Kidney capillary endothelial cell (primary cell): ENCODE measurements around the gene SPEG.

Experiments
- DNase-seq: peaks from one replicate; pipeline ENCODE4 v3.0.0-alpha.2; 2018; ENCODE audit warnings: low spot score

The SPEG gene

GRCh38 chr2:219514196-219514761 is 79.6 kb downstream of the SPEG start, which contains the start of gene ASIC4:
Gene ASIC4 (plus strand): TSS chr2:219514482. CDS start chr2:219514725, 243 bp downstream.
- DNase-seq = no peak

GRCh38 chr2:219514836-219515235 is 80.2 kb downstream of the SPEG start:
- no peak for DNase-seq

GRCh38 chr2:219515874-219516629 is 81.4 kb downstream of the SPEG start:
- DNase-seq = no peak

- no peak for DNase-seq
Observed at GRCh38 chr2:219516888-219517287, 82.2 kb downstream of the SPEG start.

- DNase-seq = no peak
Observed at GRCh38 chr2:219517954-219518778, 83.5 kb downstream of the SPEG start.

- no peak for DNase-seq
Observed at GRCh38 chr2:219519526-219519916, 84.9 kb downstream of the SPEG start.

GRCh38 chr2:219520079-219520478 is 85.4 kb downstream of the SPEG start:
- DNase-seq = no peak

GRCh38 chr2:219521066-219521880 is 86.6 kb downstream of the SPEG start:
- DNase-seq = no peak

- no peak for DNase-seq
Observed at GRCh38 chr2:219522111-219523030, 87.7 kb downstream of the SPEG start.

GRCh38 chr2:219523031-219523671 is 88.5 kb downstream of the SPEG start:
- DNase-seq = no peak

GRCh38 chr2:219524817-219525216 is 90.2 kb downstream of the SPEG start:
- no peak for DNase-seq

- no peak for DNase-seq
Observed at GRCh38 chr2:219525533-219526232, 91.0 kb downstream of the SPEG start.

GRCh38 chr2:219526320-219527075 is 91.9 kb downstream of the SPEG start:
- DNase-seq = no peak

- no peak for DNase-seq
Observed at GRCh38 chr2:219527076-219527394, 92.4 kb downstream of the SPEG start.

- DNase-seq = no peak
Observed at GRCh38 chr2:219527472-219527871, 92.8 kb downstream of the SPEG start.

GRCh38 chr2:219530048-219530963 is 95.7 kb downstream of the SPEG start:
- peak; percentile 79 for DNase-seq

- no peak for DNase-seq
Observed at GRCh38 chr2:219531639-219532377, 97.2 kb downstream of the SPEG start.

GRCh38 chr2:219532378-219532649 is 97.7 kb downstream of the SPEG start:
- no peak for DNase-seq
